H9 (cell line): Measurements from ENCODE around the gene PTGES2. TPM values are rescaled to one million over a fixed set of nuclear protein-coding genes. Genes with fewer than 3 reads are reported as not detected.
A peak's percentile ranks its signal among the peaks of the same experiment; 100 is the strongest.

Experiments
- DNase-seq: peaks from one replicate; pipeline ENCODE4 v3.0.0-alpha.2; 2017
- H2AFZ ChIP-seq: one replicate; pipeline ENCODE4 v1.6.1; 2013; ENCODE audit warnings: mild to moderate bottlenecking, low read length, control low read depth, moderate library complexity
- H2AK5ac ChIP-seq: 2 replicates; pipeline ENCODE4 v1.6.1; 2013; ENCODE audit warnings: low read length, control low read depth, mixed read lengths; ENCODE audit not compliant: insufficient read length
- H2BK120ac ChIP-seq: one replicate; pipeline ENCODE4 v1.6.1; 2013; ENCODE audit warnings: low read depth, mild to moderate bottlenecking, low read length, control low read depth, inconsistent platforms; ENCODE audit not compliant: poor library complexity, severe bottlenecking
- H2BK12ac ChIP-seq: 2 replicates; pipeline ENCODE4 v1.6.1; 2013; ENCODE audit warnings: low read length, control low read depth, mixed read lengths, low read depth; ENCODE audit not compliant: insufficient read length
- H2BK15ac ChIP-seq: 2 replicates; pipeline ENCODE4 v1.6.1; 2013; ENCODE audit warnings: low read depth, low read length, control low read depth
- H2BK20ac ChIP-seq: one replicate; pipeline ENCODE4 v1.6.1; 2013; ENCODE audit warnings: low read depth, mild to moderate bottlenecking, low read length, control low read depth, inconsistent platforms; ENCODE audit not compliant: poor library complexity, severe bottlenecking
- H2BK5ac ChIP-seq: 2 replicates; pipeline ENCODE4 v1.6.1; 2013; ENCODE audit warnings: low read length, control low read depth, mixed read lengths; ENCODE audit not compliant: insufficient read length
- H3K14ac ChIP-seq: 2 replicates; pipeline ENCODE4 v1.6.1; 2013; ENCODE audit warnings: low read length, control low read depth; ENCODE audit not compliant: insufficient read depth
- H3K18ac ChIP-seq: 2 replicates; pipeline ENCODE4 v1.6.1; 2013; ENCODE audit warnings: low read depth, mild to moderate bottlenecking, mixed read lengths, low read length, control low read depth; ENCODE audit not compliant: insufficient read length
- H3K23ac ChIP-seq: 2 replicates; pipeline ENCODE4 v1.6.1; 2013; ENCODE audit warnings: low read length, control low read depth, mixed read lengths, low read depth; ENCODE audit not compliant: insufficient read length
- H3K23me2 ChIP-seq: 2 replicates; pipeline ENCODE4 v1.6.1; 2013; ENCODE audit warnings: low read depth, mild to moderate bottlenecking, mixed read lengths, low read length, control low read depth; ENCODE audit not compliant: insufficient read length, poor library complexity, severe bottlenecking
- H3K27ac ChIP-seq: 2 replicates; pipeline ENCODE4 v1.5.1; 2013; ENCODE audit warnings: low read length, control low read depth, mixed read lengths, low read depth; ENCODE audit not compliant: insufficient read length
- H3K27me3 ChIP-seq: 2 replicates; pipeline ENCODE4 v1.6.1; 2013; ENCODE audit warnings: low read length, control low read depth, inconsistent platforms; ENCODE audit not compliant: insufficient read depth
- H3K4ac ChIP-seq: 2 replicates; pipeline ENCODE4 v1.6.1; 2013; ENCODE audit warnings: low read depth, mild to moderate bottlenecking, control low read depth, inconsistent platforms, low read length, moderate library complexity
- H3K4me1 ChIP-seq: 2 replicates; pipeline ENCODE4 v1.6.1; 2013; ENCODE audit warnings: low read length, control low read depth, inconsistent platforms; ENCODE audit not compliant: insufficient read depth
- H3K4me2 ChIP-seq: 2 replicates; pipeline ENCODE4 v1.6.1; 2013; ENCODE audit warnings: low read length, control low read depth, mixed read lengths; ENCODE audit not compliant: insufficient read length, insufficient read depth
- H3K56ac ChIP-seq: 2 replicates; pipeline ENCODE4 v1.6.1; 2013; ENCODE audit warnings: low read depth, mild to moderate bottlenecking, mixed read lengths, low read length, control low read depth; ENCODE audit not compliant: insufficient read length
- H3K79me1 ChIP-seq: 2 replicates; pipeline ENCODE4 v1.6.1; 2013; ENCODE audit warnings: low read depth, mild to moderate bottlenecking, moderate library complexity, low read length, control low read depth, inconsistent platforms; ENCODE audit not compliant: insufficient read depth, poor library complexity, severe bottlenecking
- H3K79me2 ChIP-seq: 2 replicates; pipeline ENCODE4 v1.6.1; 2013; ENCODE audit warnings: low read length, control low read depth, inconsistent platforms; ENCODE audit not compliant: insufficient read depth
- H3K9ac ChIP-seq: 2 replicates; pipeline ENCODE4 v1.6.1; 2013; ENCODE audit warnings: low read length, control low read depth, mixed read lengths; ENCODE audit not compliant: insufficient read length; ENCODE audit errors: extremely low read depth
- H3K9me3 ChIP-seq: one replicate; pipeline ENCODE4 v1.6.1; 2013; ENCODE audit warnings: low read depth, low read length, inconsistent platforms; ENCODE audit not compliant: control insufficient read depth
- H3T11ph ChIP-seq: one replicate; pipeline ENCODE4 v1.6.1; 2013; ENCODE audit warnings: mild to moderate bottlenecking, low read length, control low read depth, inconsistent platforms
- H4K20me1 ChIP-seq: one replicate; pipeline ENCODE4 v1.6.1; 2013; ENCODE audit not compliant: control insufficient read depth, insufficient read length, insufficient read depth
- H4K5ac ChIP-seq: 2 replicates; pipeline ENCODE4 v1.6.1; 2013; ENCODE audit warnings: low read depth, mild to moderate bottlenecking, mixed read lengths, low read length, control low read depth; ENCODE audit not compliant: insufficient read length
- H4K8ac ChIP-seq: replicated peaks from 2 replicates; pipeline ENCODE4 v1.6.1; 2013; ENCODE audit warnings: low read length, control low read depth, mixed read lengths, low read depth; ENCODE audit not compliant: insufficient read length
- H4K91ac ChIP-seq: 2 replicates; pipeline ENCODE4 v1.6.1; 2013; ENCODE audit warnings: low read depth, mild to moderate bottlenecking, moderate library complexity, mixed read lengths, low read length, control low read depth; ENCODE audit not compliant: insufficient read length
- H3K27ac Mint-ChIP-seq, 3 experiments: 2 replicates in 2 of 3; 3 replicates in 1 of 3; pipeline ENCODE4 v1.8.0; 2020 to 2021; ENCODE audit warnings: mixed read lengths in 3 of 3, mild to moderate bottlenecking in 1 of 3, moderate library complexity in 1 of 3
- H3K27me3 Mint-ChIP-seq: 2 replicates; pipeline ENCODE4 v1.8.0; 2021; ENCODE audit warnings: low read depth, mild to moderate bottlenecking, moderate library complexity, mixed read lengths
- H3K36me3 Mint-ChIP-seq, 3 experiments: 2 replicates in 2 of 3; 3 replicates in 1 of 3; pipeline ENCODE4 v1.8.0; 2020 to 2021; ENCODE audit warnings: low read depth in 3 of 3, mixed read lengths in 3 of 3; ENCODE audit not compliant: insufficient read depth in 1 of 3
- H3K4me1 Mint-ChIP-seq, 2 experiments: 2 replicates each; pipeline ENCODE4 v1.8.0; 2020; ENCODE audit warnings: mixed read lengths in 2 of 2
- H3K4me3 Mint-ChIP-seq, 2 experiments: 2 replicates in 1 of 2; 3 replicates in 1 of 2; pipeline ENCODE4 v1.8.0; 2020 to 2021; ENCODE audit warnings: mild to moderate bottlenecking in 2 of 2, mixed read lengths in 2 of 2, moderate library complexity in 1 of 2
- H3K9me3 Mint-ChIP-seq, 2 experiments: 2 replicates in 1 of 2; 3 replicates in 1 of 2; pipeline ENCODE4 v1.8.0; 2020; ENCODE audit warnings: mild to moderate bottlenecking in 2 of 2, mixed read lengths in 2 of 2, moderate library complexity in 1 of 2
- WGBS: extraction: QIAGEN DNeasy Blood & Tissue Kit; methylation state at CpG from one replicate; pipeline ENCODE4 v1.1.7; 2013; ENCODE audit warnings: missing lambda C conversion rate, low lambda C conversion rate, mixed read lengths; ENCODE audit not compliant: insufficient read length; ENCODE audit errors: extremely low coverage; 5-methylcytosine and 5-hydroxymethylcytosine counted together
- total RNA-seq: library from RNA; stranded (reverse); gene quantifications from 2 replicates; pipeline ENCODE4 v1.2.1, GENCODE V29; 2021
- TF ChIP-seq, protein P1 (sequence below): fragments of 200-600 bp; sonication (generic); conservative IDR thresholded peaks from 3 replicates; pipeline ENCODE4 v1.8.0; 2021; ENCODE audit warnings: antibody characterized with exemption, mild to moderate bottlenecking

Gene PTGES2
- total RNA-seq, 1 experiment from 2014 or later, result 63.9 TPM

- Mint-ChIP-seq H3K9me3 (no peaks in the 10 kb centered on the region), H3K4me3 (peak overlapping the region in 1 of 2 experiments; percentile 40; a peak in 4 of 5 replicates), H3K4me1 (peaks cover 16 to 22% of the 10 kb centered on the region in 2 experiments), H3K36me3 (peaks cover 0 to 3% (median 0%) of the 10 kb centered on the region in 3 experiments; a peak in 2 of 7 replicates), H3K27me3 (no peaks in the 10 kb centered on the region), H3K27ac (peak overlapping the region; percentile 53 to 68 (median 57); a peak in 4 of 7 replicates)
- Histone ChIP-seq H3K56ac (no peak overlapping the region), H2BK5ac (no peak overlapping the region), H3K79me1 (peaks cover 8% of the 10 kb centered on the region), H3K27ac (no peak overlapping the region), H4K5ac (no peak overlapping the region), H3K9me3 (no peaks in the 10 kb centered on the region), H3K18ac (no peak overlapping the region), H2BK120ac (no peak overlapping the region), H3T11ph (no peak overlapping the region), H2BK15ac (no peak overlapping the region), H3K4me1 (no peaks in the 10 kb centered on the region), H3K4ac (no peak overlapping the region), H4K8ac (no peak overlapping the region), H4K20me1 (no peaks in the 10 kb centered on the region), H2BK12ac (no peak overlapping the region), H3K79me2 (no peaks in the 10 kb centered on the region; the same call in 1 of the 2 replicates), H3K14ac (no peak overlapping the region; the same call in 1 of the 2 replicates), H3K23me2 (no peaks in the 10 kb centered on the region), H3K23ac (no peak overlapping the region), H2AFZ (no peak overlapping the region), H3K9ac (no peak overlapping the region), H3K27me3 (no peaks in the 10 kb centered on the region), H2AK5ac (no peak overlapping the region), H2BK20ac (no peak overlapping the region), H3K4me2 (no peak overlapping the region), H4K91ac (no peak overlapping the region)
- peak; percentile 91 for DNase-seq
- TF ChIP-seq, protein P1, sequence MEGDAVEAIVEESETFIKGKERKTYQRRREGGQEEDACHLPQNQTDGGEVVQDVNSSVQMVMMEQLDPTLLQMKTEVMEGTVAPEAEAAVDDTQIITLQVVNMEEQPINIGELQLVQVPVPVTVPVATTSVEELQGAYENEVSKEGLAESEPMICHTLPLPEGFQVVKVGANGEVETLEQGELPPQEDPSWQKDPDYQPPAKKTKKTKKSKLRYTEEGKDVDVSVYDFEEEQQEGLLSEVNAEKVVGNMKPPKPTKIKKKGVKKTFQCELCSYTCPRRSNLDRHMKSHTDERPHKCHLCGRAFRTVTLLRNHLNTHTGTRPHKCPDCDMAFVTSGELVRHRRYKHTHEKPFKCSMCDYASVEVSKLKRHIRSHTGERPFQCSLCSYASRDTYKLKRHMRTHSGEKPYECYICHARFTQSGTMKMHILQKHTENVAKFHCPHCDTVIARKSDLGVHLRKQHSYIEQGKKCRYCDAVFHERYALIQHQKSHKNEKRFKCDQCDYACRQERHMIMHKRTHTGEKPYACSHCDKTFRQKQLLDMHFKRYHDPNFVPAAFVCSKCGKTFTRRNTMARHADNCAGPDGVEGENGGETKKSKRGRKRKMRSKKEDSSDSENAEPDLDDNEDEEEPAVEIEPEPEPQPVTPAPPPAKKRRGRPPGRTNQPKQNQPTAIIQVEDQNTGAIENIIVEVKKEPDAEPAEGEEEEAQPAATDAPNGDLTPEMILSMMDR, result no peak
- no CpG with 5 or more reads among the region's 13 CpGs for WGBS
Measured at GRCh38 chr9:128091144-128091543, 36.4 kb downstream of the PTGES2 start.
